Ammon's horn (tissue), 1 donor: ENCODE data around the gene UBE2C.

Source experiments
- DNase-seq: peaks from one replicate; pipeline ENCODE4 v3.0.0-alpha.2; 2016; ENCODE audit warnings: low spot score

UBE2C gene

GRCh38 chr20:45859916-45860315 is 47.5 kb downstream of the UBE2C start:
- DNase-seq, result no peak

DNA sequence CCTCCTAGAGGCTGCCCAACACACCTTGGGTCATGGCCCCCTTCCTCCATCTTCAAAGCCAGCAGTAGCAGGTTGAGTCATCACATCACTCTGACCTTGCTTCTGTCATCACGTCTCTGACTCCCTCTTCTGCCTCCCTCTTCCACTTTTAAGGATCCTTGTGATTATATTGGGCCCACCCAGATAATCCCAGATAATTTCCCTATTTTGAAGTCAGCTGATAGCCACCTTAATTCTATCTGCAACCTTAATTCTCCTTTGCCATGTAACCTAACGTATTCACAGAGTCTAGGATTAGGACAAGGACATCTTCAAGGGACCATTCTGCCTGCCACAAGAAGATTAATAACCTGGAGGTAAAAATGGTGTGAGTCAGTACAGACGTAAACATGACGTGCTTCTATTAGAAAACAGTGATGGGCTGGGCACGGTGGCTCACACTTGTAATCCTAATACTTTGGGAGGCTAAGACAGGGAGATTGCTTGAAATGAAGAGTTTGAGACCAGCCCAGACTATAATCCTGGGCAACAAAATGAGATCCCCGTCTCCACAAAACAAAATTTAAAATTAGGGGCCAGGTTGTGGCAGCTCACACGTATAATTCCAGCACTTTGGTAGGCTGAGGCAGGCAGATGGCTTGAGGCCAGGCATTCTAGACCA is 48.2 kb downstream of the UBE2C start:
- no peak for DNase-seq

- no peak for DNase-seq
Measured at GRCh38 chr20:45861221-45862075, 49.0 kb downstream of the UBE2C start.

- no peak for DNase-seq
Measured at GRCh38 chr20:45863543-45864470, 51.4 kb downstream of the UBE2C start.

DNA sequence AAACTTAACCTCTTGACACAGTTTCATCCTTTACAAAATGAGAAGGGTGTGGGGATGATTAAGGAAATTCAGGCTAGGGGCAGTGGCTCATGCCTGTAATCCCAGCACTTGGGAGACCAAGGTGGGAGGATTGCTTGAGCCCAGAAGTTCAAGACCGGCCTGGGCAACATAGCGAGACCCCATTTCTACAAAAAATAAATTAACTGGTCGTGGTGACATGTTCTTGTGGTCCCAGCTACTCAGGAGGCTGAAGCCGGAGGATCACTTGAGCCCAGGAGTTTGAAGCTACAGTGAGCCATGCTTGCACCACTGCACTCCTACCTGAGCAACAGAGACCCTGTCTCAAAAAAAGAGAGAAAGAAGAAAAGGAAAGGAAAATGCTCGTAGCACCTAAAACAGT is 54.0 kb downstream of the UBE2C start:
- no peak for DNase-seq
